ENCODE results near the gene ARGLU1.
A peak's percentile ranks its signal among the peaks of the same experiment; 100 is the strongest.
"Not testable (repeated sequence)": the region's sequence is repeated elsewhere in the genome, so short reads cannot be mapped to it uniquely, and the experiment has no call there.

ARGLU1 gene

GRCh38 chr13:106567474-106568298 lies at the start of gene ARGLU1:
Gene ARGLU1 (minus strand): TSS chr13:106568137. CDS start chr13:106567919, 218 bp downstream.
- peak; percentile 88 for FAIRE-seq

- FAIRE-seq, result no peak
These were observed 49.6 kb upstream of the ARGLU1 start for GRCh38 chr13:106617561-106617960.

DNA sequence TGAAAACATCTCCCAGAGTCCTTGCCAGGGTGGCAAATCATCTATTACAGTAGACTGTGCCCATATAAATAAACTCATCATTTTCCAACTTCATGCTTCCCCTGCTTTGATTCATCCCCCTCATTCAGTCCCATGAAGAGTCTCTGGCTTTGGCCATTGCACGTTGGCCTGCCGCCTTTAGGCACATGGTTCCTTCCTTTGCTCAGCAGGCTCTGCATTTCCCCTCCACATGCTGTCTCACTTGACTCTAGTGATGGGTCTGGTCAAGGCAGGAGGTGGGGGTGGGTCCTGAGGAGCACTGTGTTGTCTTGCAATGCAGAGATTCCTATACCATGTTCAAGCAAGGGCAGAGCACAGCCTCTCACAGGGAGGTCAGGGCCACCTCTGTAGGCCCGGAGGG lies 48.8 kb upstream of the ARGLU1 start:
- no peak for FAIRE-seq

DNA sequence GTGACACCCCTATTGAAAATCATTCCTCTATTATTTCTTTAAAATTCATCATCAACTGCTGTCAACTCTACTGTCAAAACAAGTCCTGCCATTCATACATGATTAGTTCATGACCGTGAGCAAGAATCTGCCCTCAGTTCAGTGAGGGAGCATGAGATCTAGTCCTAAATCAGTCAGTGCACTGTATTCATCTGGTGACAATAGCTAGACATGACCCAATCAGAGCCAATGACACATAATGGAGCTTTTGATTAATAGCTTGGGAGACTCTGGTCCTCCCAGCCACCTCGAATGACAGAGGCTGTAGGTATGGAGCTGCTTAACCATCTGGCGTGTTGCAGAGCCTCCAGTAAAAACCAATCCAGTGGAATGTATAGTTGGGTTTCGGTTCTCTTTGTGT lies 46.9 kb upstream of the ARGLU1 start:
- no peak for FAIRE-seq

GRCh38 chr13:106612688-106613087 lies 44.8 kb upstream of the ARGLU1 start:
- FAIRE-seq, result no peak

DNA sequence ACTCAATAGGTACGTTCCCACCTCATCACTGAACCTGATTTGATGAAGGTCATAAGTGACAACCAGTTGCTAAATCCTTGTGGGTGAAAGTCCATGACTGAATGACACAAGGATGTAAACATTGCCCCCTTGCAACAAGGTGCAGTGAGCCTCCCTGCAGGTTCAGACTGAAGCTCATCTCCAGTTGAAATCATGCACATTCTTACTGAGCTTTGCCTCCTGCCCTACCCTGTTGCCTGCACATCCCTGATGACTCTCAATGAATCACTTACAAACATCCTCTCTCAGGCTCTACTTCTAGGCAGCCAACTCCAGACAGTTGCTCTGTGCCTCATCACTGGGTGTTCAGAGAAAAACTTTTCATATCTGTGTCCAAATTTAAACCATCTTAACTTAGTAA lies 42.5 kb upstream of the ARGLU1 start:
- FAIRE-seq, result no peak

GRCh38 chr13:106609116-106609515 lies 41.2 kb upstream of the ARGLU1 start:
- no peak for FAIRE-seq

- no peak for FAIRE-seq
These were observed 35.6 kb upstream of the ARGLU1 start for GRCh38 chr13:106603546-106603945.

GRCh38 chr13:106602178-106602577 lies 34.2 kb upstream of the ARGLU1 start:
- FAIRE-seq, result no peak

DNA sequence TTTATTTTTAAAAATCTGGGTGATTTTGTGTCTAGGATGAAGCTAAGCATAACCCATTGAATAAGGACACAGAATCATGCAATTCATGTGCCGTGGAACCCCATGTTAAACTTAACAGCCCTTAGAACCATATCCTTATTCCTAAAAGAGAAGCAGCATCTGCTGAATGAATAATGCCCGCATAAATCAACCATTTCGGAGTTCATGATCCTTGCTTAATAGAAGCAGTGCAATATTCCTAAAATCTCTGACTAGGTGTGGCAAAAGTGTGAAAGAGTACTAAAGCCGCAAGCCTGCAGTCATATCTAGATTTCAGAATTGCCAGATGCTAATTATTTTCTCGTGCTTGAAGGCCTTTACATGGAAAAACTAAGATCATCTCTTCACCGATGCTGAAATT lies 33.6 kb upstream of the ARGLU1 start:
- no peak for FAIRE-seq

GRCh38 chr13:106600798-106601135 lies 32.8 kb upstream of the ARGLU1 start:
- FAIRE-seq, result not testable (repeated sequence)

DNA sequence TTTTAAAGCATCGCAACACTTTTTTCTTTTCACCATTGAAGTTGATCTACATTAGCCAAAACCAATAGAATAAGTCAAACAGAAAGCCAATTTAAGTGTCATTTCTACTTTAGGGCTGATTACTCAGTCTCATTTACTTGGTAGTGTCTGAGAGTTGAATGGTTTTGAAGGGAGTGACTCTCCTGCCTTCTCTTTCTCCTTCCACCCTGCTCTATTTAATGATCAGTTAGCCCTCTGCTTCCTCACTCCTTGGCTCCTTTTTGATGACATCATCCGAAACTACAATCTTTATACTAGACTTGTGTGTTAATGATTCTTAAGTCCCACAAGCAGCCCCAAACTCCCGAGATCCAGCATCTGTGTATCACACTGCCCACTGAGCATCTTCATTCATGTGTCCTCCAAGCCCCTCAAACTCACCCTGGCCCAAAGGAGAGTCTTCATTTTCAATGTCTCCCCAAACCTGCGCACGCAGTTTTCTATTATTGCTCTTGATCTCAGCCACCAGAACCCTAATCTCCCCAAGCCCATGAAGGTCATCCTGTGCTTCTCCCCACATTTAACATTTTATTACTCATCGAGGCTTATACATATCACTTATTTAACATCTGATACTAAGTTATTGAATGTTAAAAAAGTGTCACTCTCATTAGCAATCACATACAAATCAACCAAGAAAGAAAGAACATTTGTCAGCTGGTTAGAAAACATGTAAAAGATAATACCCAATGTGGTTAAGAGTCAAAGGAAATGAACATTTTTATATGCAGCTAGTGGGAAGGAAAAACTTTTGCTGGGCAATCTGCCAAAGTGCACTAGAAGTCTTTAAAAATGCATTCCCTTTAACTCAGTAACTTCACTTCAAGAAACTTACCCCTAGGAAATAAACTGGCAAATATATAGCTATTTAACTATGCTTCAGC lies 32.2 kb upstream of the ARGLU1 start:
- no peak for FAIRE-seq

GRCh38 chr13:106597749-106598395 lies 29.9 kb upstream of the ARGLU1 start:
- no peak for FAIRE-seq

DNA sequence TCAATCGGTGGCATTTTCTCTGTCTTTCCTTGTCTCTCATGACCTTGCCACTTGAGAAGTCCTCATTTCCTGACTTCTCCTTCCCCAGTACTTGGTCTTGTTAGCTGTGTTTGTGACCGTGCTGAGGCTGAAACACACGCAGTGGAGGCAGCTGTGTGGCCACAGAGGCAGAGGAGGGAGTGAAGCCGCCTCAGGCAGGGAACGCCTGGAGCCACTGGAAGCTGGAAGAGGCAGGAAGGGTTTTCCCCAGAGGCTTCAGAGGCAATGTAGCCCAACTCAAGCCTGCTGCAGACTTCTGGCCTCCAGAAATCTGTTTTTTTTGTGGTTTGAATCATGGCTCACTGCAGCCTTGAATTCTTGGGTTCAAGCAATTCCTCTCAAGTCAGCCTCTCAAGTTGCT lies 29.2 kb upstream of the ARGLU1 start:
- FAIRE-seq, result no peak

DNA sequence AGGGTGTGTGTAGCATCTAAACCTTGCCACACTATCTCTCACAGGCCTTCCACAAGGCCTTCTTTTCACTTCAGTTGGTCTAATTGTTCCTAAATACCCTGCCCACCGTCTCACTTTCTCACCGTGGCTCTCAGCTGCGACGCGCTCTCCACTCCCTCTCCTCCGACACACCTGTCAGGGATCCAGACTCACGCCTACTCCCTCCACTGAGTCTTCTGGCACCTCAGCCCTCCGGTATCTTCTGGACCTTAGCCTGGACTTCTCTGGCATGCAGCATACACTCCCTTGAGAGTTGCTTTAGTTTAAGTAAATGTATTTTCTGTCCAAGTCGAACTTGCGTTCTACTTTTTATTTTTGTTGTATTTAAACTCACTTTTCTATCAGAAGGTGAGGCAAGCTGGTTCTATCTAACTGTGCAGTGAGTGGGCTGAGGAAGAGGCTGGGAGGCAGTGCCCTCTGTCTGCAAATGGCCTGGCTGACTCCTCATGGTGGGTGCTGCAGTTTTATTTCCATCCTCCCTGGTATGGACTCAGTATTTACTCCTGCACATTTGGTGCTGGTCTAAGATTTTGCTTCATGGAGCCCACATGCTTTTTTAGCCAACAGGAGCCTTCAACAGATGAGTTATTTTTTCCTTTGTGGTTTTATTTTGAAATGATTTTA lies 28.5 kb upstream of the ARGLU1 start:
- no peak for FAIRE-seq

- FAIRE-seq, result no peak
These were observed 27.7 kb upstream of the ARGLU1 start for GRCh38 chr13:106595625-106596024.

DNA sequence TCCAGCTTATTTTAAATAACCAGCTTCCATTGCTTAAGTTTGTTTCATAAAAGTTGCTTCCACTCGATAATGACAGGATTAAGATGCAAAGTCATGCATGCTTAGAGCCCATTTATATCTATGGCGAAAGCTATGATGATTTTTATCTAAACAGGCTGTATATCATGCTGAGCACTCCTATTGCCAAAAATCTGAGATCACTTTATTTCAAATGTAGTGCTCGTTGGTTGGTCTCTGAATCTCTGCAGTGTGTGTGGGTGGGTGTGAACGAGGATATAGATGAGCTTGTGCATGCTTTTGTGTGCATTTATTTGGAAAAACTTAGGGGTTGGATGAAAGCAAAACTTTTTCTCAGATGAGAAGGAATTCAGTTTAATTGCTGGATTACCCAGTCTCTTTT lies 27.0 kb upstream of the ARGLU1 start:
- no peak for FAIRE-seq

- no peak for FAIRE-seq
These were observed 25.2 kb upstream of the ARGLU1 start for GRCh38 chr13:106593132-106593531.

- FAIRE-seq, result no peak
These were observed 23.4 kb upstream of the ARGLU1 start for GRCh38 chr13:106591299-106591698.

DNA sequence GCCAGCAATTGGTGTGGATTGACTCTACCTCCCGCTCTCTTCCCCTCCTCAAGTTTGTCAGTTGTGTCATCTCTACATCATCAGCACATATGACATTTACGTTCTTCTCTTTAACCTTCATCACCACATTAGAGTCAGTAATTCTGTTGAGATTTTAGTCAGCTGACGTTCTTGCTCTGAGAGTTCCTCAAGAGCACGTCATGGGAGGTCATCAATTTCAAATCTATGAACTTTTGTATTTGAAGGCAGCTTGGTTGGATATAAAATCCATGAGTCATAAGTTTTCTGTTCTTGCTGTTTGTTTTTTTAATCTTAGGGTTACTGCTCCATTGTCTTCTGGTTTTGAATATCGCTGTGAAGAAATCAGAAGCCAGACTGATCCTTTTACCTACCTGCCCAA lies 21.8 kb upstream of the ARGLU1 start:
- FAIRE-seq, result no peak

DNA sequence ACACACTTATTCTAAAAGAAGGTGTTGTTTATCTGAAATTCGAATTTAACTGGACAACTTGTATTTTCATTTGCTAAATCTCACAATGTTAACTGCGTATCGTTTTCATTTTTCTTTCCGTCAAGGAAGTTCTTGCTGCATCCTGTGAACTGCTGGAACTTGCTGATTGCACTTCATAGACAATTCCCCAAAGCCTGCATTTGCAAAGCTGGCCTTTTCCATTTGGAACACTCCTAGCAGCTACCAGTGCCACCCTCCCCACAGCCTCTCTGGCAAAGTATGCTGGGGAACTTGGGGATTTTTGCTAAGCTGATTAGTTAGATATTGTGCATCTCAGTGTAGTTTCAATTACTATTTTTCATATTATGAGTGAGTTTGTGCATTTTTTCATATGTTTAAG lies 20.4 kb upstream of the ARGLU1 start:
- no peak for FAIRE-seq

DNA sequence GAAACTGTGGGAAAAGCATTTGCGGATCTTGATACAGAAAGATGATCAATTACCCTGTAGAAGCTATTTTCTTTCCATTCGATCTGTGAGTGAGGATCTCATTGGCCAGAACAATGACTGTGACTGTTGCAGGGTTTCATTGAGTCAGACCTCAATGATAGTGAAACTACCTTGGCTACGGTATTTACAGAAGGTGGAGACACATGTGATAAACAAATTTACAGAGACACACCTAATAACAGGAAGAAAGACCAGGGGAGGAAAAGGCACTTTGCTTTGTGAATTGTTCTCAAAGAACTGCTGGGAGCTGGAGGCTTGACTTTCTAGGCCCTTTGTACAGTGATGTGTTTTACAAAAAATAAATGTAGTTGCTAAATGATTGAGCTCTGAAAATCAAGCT lies 19.9 kb upstream of the ARGLU1 start:
- no peak for FAIRE-seq

DNA sequence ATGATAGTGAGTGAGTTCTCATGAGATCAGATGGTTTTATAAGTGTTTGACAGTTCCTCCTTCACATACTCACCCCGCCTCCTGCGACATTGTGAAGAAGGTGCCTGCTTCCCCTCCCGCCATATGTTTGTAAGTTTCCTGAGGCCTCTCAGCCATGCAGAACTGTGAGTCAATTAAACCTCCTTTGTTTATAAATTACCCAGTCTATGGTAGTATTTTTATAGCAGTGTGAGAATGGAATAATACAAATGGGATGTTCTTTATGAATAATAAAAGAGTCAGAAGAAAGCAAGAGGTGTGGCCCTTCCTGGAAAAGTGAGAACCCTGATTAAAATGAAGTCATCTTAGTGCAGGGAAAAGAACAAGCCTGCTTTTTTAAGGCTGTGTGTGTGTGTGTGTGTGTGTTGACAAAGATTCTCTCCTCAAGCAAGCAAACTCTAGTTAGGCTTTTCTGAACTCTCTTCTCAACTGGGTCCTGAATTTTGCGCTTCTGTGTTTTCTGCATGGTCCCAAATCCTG lies 18.8 kb upstream of the ARGLU1 start:
- no peak for FAIRE-seq
